HepG2 (cell line): ENCODE data around the gene SPARC.

Experiments
- POLR2AphosphoS5 ChIP-seq: IDR thresholded peaks from 2 replicates; pipeline ENCODE4 v1.6.1; 2012; ENCODE audit warnings: low read depth, low read length
- ZNF138 ChIP-seq: sonication (generic); formaldehyde crosslinking; IDR thresholded peaks from 2 replicates; pipeline ENCODE4 v1.5.0; 2020; ENCODE audit warnings: mild to moderate bottlenecking, low read depth, missing genetic modification reagents

GRCh38 chr5:151617841-151618710 lies 68.6 kb downstream of the SPARC start:
- no peak for TF ChIP-seq POLR2AphosphoS5
- TF ChIP-seq ZNF138 (CRISPR knock-in tag), result no peak
